ENCODE results near the gene FNDC8. TPM values are rescaled to one million over a fixed set of nuclear protein-coding genes. Genes with fewer than 3 reads are reported as not detected.

Gene FNDC8
- total and polyA plus RNA-seq, 2 experiments from 2014 or later = not detected

- H3K27me3 ChIP-seq = no peaks in the 10 kb centered on the region
- no peak overlapping the region for H3K4me2 ChIP-seq
- peak; percentile 47 for DNase-seq (ENCODE audit: low spot score)
- H3K9me3 ChIP-seq (ENCODE audit: low read depth) = no peaks in the 10 kb centered on the region
- no peaks in the 10 kb centered on the region for H4K20me1 ChIP-seq (ENCODE audit: insufficient read depth, poor library complexity, severe bottlenecking)
- H3K9me2 ChIP-seq (replicated peaks; ENCODE audit: insufficient read depth) = no peaks in the 10 kb centered on the region
- H3K4me3 ChIP-seq = no peak overlapping the region
- peaks cover 67% of the 10 kb centered on the region for H3K79me2 ChIP-seq
- peak overlapping the region; percentile 98 for H3K27ac ChIP-seq
- no peak overlapping the region for H2AFZ ChIP-seq
- H3K36me3 ChIP-seq (replicated peaks; ENCODE audit: insufficient read depth, low read depth) = no peaks in the 10 kb centered on the region
- TF ChIP-seq EZH2phosphoT487 (IDR thresholded peaks at IDR 0.05; ENCODE audit: low read depth, severe bottlenecking, unreplicated experiment) = no peak
- TF ChIP-seq EZH2 (IDR thresholded peaks at IDR 0.05; ENCODE audit: borderline replicate concordance) = no peak
- TF ChIP-seq, protein P1, sequence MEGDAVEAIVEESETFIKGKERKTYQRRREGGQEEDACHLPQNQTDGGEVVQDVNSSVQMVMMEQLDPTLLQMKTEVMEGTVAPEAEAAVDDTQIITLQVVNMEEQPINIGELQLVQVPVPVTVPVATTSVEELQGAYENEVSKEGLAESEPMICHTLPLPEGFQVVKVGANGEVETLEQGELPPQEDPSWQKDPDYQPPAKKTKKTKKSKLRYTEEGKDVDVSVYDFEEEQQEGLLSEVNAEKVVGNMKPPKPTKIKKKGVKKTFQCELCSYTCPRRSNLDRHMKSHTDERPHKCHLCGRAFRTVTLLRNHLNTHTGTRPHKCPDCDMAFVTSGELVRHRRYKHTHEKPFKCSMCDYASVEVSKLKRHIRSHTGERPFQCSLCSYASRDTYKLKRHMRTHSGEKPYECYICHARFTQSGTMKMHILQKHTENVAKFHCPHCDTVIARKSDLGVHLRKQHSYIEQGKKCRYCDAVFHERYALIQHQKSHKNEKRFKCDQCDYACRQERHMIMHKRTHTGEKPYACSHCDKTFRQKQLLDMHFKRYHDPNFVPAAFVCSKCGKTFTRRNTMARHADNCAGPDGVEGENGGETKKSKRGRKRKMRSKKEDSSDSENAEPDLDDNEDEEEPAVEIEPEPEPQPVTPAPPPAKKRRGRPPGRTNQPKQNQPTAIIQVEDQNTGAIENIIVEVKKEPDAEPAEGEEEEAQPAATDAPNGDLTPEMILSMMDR (IDR thresholded peaks at IDR 0.05; ENCODE audit: poor library complexity) = no peak
- WGBS (ENCODE audit: low lambda C conversion rate, missing lambda C conversion rate) = 62% methylated on average over 2 of the region's 2 CpGs
- H3K4me1 ChIP-seq (ENCODE audit: insufficient read depth) = peaks cover 14% of the 10 kb centered on the region
Measured at GRCh38 chr17:35084987-35085386, 36.4 kb upstream of the FNDC8 start.

DNA sequence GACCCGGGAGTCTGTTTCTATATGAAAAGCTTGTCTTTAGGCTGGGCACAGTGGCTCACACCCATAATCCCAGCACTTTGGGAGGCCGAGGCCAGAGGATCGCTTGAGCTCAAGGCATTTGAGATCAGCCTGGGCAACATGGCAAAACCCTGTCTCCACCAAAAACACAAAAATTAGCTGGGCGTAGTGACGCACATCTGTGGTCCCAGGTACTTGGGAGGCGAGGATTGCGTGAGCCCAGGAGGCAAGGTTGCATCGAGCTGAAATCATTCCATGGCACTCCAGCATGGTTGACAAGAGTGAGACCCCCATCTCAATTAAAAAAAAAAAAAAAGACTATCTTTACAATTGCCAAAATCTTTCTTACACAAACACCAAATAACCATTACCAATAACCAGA is 35.3 kb upstream of the FNDC8 start:
- peaks cover 59% of the 10 kb centered on the region for H3K79me2 ChIP-seq
- H3K9me2 ChIP-seq (replicated peaks; ENCODE audit: insufficient read depth) = no peaks in the 10 kb centered on the region
- DNase-seq (ENCODE audit: low spot score) = no peak
- TF ChIP-seq EZH2 (IDR thresholded peaks at IDR 0.05; ENCODE audit: borderline replicate concordance) (no peak), EZH2phosphoT487 (IDR thresholded peaks at IDR 0.05; ENCODE audit: low read depth, severe bottlenecking, unreplicated experiment) (no peak)
- TF ChIP-seq, protein P1 (IDR thresholded peaks at IDR 0.05; ENCODE audit: poor library complexity) = no peak
- peak overlapping the region; percentile 85 for H3K4me2 ChIP-seq
- no peaks in the 10 kb centered on the region for H4K20me1 ChIP-seq (ENCODE audit: insufficient read depth, poor library complexity, severe bottlenecking)
- H3K4me3 ChIP-seq = no peak overlapping the region
- H3K27ac ChIP-seq = peak overlapping the region; percentile 98
- WGBS (ENCODE audit: low lambda C conversion rate, missing lambda C conversion rate) = 96% methylated on average over 8 of the region's 8 CpGs
- no peaks in the 10 kb centered on the region for H3K27me3 ChIP-seq
- H2AFZ ChIP-seq = no peak overlapping the region
- no peaks in the 10 kb centered on the region for H3K36me3 ChIP-seq (replicated peaks; ENCODE audit: insufficient read depth, low read depth)
- H3K4me1 ChIP-seq (ENCODE audit: insufficient read depth) = peaks cover 14% of the 10 kb centered on the region
- H3K9me3 ChIP-seq (ENCODE audit: low read depth) = no peaks in the 10 kb centered on the region

GRCh38 chr17:35086931-35087573 is 34.4 kb upstream of the FNDC8 start:
- H3K27ac ChIP-seq = peak overlapping the region; percentile 98
- 89% methylated on average over 8 of the region's 8 CpGs for WGBS (ENCODE audit: low lambda C conversion rate, missing lambda C conversion rate)

More at GRCh38 chr17:35086931-35087573, 34.4 kb upstream of the FNDC8 start:
- peak; percentile 15 for DNase-seq (ENCODE audit: low spot score)
- H3K4me2 ChIP-seq = peak overlapping the region; percentile 85
- H3K4me3 ChIP-seq = no peak overlapping the region
- no peak overlapping the region for H2AFZ ChIP-seq
- no peaks in the 10 kb centered on the region for H3K9me2 ChIP-seq (replicated peaks; ENCODE audit: insufficient read depth)
- no peaks in the 10 kb centered on the region for H3K36me3 ChIP-seq (replicated peaks; ENCODE audit: insufficient read depth, low read depth)
- no peaks in the 10 kb centered on the region for H3K9me3 ChIP-seq (ENCODE audit: low read depth)
- H4K20me1 ChIP-seq (ENCODE audit: insufficient read depth, poor library complexity, severe bottlenecking) = no peaks in the 10 kb centered on the region
- peaks cover 7% of the 10 kb centered on the region for H3K4me1 ChIP-seq (ENCODE audit: insufficient read depth)
- peaks cover 50% of the 10 kb centered on the region for H3K79me2 ChIP-seq
- H3K27me3 ChIP-seq = no peaks in the 10 kb centered on the region
- TF ChIP-seq EZH2phosphoT487 (IDR thresholded peaks at IDR 0.05; ENCODE audit: low read depth, severe bottlenecking, unreplicated experiment) (no peak), EZH2 (IDR thresholded peaks at IDR 0.05; ENCODE audit: borderline replicate concordance) (no peak)
- TF ChIP-seq, protein P1 (IDR thresholded peaks at IDR 0.05; ENCODE audit: poor library complexity) = no peak

Measured in hepatocyte (in vitro differentiated cells).